Liver (tissue), 9 donors: ENCODE results near the gene ITGA11. TPM values are rescaled to one million over a fixed set of nuclear protein-coding genes. Genes with fewer than 3 reads are reported as not detected.

ENCODE experiments used
- DNase-seq: peaks from one replicate; pipeline ENCODE4 v3.0.0-alpha.2; 2017; ENCODE audit warnings: low spot score
- H3K27ac ChIP-seq, 2 donors: one replicate each; pipeline ENCODE4 v1.7.0; 2013; ENCODE audit warnings: inconsistent platforms in 2 of 2, low read length in 2 of 2, control low read depth in 1 of 2, low read depth in 1 of 2, mild to moderate bottlenecking in 1 of 2
- H3K27me3 ChIP-seq, 4 donors: one replicate each; pipeline versions ENCODE4 v1.6.1 to v1.7.0; 2013; ENCODE audit warnings: low read length in 3 of 4, inconsistent platforms in 1 of 4, mild to moderate bottlenecking in 1 of 4, moderate library complexity in 1 of 4; ENCODE audit not compliant: control insufficient read depth in 4 of 4, insufficient read depth in 4 of 4
- H3K36me3 ChIP-seq, 4 donors: one replicate each; pipeline versions ENCODE4 v1.6.1 to v1.7.0; 2013; ENCODE audit warnings: low read length in 3 of 4, mild to moderate bottlenecking in 3 of 4, low read depth in 1 of 4, moderate library complexity in 1 of 4; ENCODE audit not compliant: control insufficient read depth in 4 of 4, insufficient read depth in 3 of 4
- H3K4me1 ChIP-seq, 4 donors: one replicate each; pipeline versions ENCODE4 v1.6.1 to v1.7.0; 2013; ENCODE audit warnings: low read length in 3 of 4, mild to moderate bottlenecking in 3 of 4, moderate library complexity in 1 of 4; ENCODE audit not compliant: control insufficient read depth in 4 of 4, insufficient read depth in 4 of 4
- H3K4me3 ChIP-seq, 3 donors: one replicate each; pipeline versions ENCODE4 v1.6.1 to v1.7.0; 2013; ENCODE audit warnings: low read length in 3 of 3, control low read depth in 1 of 3, low read depth in 1 of 3, mild to moderate bottlenecking in 1 of 3
- H3K9ac ChIP-seq, 2 donors: one replicate each; pipeline ENCODE4 v1.7.0; 2013; ENCODE audit warnings: low read length in 2 of 2, mild to moderate bottlenecking in 2 of 2, moderate library complexity in 2 of 2, control low read depth in 1 of 2, low read depth in 1 of 2
- H3K9me3 ChIP-seq, 4 donors: one replicate each; pipeline versions ENCODE4 v1.6.1 to v1.7.0; 2013; ENCODE audit warnings: low read length in 3 of 4; ENCODE audit not compliant: control insufficient read depth in 4 of 4
- EGR1 ChIP-seq, 2 donors: IDR thresholded peaks; 2 replicates each; pipeline ENCODE4 v1.6.1; 2016 to 2018; ENCODE audit warnings: antibody characterized with exemption in 2 of 2, low read depth in 2 of 2
- FOXA1 ChIP-seq: IDR thresholded peaks from 2 replicates; pipeline ENCODE4 v1.6.1; 2016; ENCODE audit warnings: antibody characterized with exemption
- HNF4A ChIP-seq, 2 donors: conservative IDR thresholded peaks; 2 replicates each; pipeline ENCODE4 v1.6.1; 2016; ENCODE audit warnings: antibody characterized with exemption in 2 of 2, mild to moderate bottlenecking in 2 of 2
- HNF4G ChIP-seq: IDR thresholded peaks from 2 replicates; pipeline ENCODE4 v1.6.1; 2016; ENCODE audit warnings: antibody characterized with exemption
- JUND ChIP-seq, 2 donors: IDR thresholded peaks; 2 replicates each; pipeline ENCODE4 v1.6.1; 2016; ENCODE audit warnings: antibody characterized with exemption in 2 of 2
- MAX ChIP-seq: IDR thresholded peaks from 2 replicates; pipeline ENCODE4 v1.6.1; 2016; ENCODE audit warnings: antibody characterized with exemption
- NR2F2 ChIP-seq: IDR thresholded peaks from 2 replicates; pipeline ENCODE4 v1.6.1; 2016; ENCODE audit warnings: antibody characterized with exemption
- RAD21 ChIP-seq, 2 donors: IDR thresholded peaks; 2 replicates each; pipeline ENCODE4 v1.6.1; 2016; ENCODE audit warnings: antibody characterized with exemption in 2 of 2, mild to moderate bottlenecking in 2 of 2
- SP1 ChIP-seq: IDR thresholded peaks from 2 replicates; pipeline ENCODE4 v1.6.1; 2018; ENCODE audit warnings: antibody characterized with exemption, mild to moderate bottlenecking
- YY1 ChIP-seq: IDR thresholded peaks from 2 replicates; pipeline ENCODE4 v1.6.1; 2016; ENCODE audit warnings: antibody characterized with exemption, mild to moderate bottlenecking
- ZBTB33 ChIP-seq: IDR thresholded peaks from 2 replicates; pipeline ENCODE4 v1.6.1; 2016; ENCODE audit warnings: antibody characterized with exemption
- WGBS: extraction: QIAGEN DNeasy Blood & Tissue Kit; methylation state at CpG from one replicate; pipeline ENCODE4 v1.1.7; 2013; 5-methylcytosine and 5-hydroxymethylcytosine counted together
- polyA plus RNA-seq, 2 donors: library from polyadenylated mRNA; stranded (reverse) in 1 of 2; unstranded in 1 of 2; fragments of 200-250 nt in 1 of 2; fragments of >200 nt in 1 of 2; fragmentation: Nextera tagmentation in 1 of 2; extraction: Ambion mirVana in 1 of 2; gene quantifications; one replicate each; pipeline versions ENCODE4 v1.2.1 to v1.2.3, GENCODE V29; 2013 to 2015
- total RNA-seq, 2 donors: library from RNA; depleted of rRNA; stranded (reverse); fragments of >200 nt; gene quantifications; one replicate each; pipeline ENCODE4 v1.2.3, GENCODE V29; 2014
- TF ChIP-seq, protein P1 (sequence below): IDR thresholded peaks from 2 replicates; pipeline ENCODE4 v1.6.1; 2016; ENCODE audit warnings: antibody characterized with exemption, mild to moderate bottlenecking
- TF ChIP-seq, protein P2 (sequence below): IDR thresholded peaks from 2 replicates; pipeline ENCODE4 v1.6.1; 2016; ENCODE audit warnings: antibody characterized with exemption
- donor health status: healthy.
- donor health status: healthy.
- donor health status: healthy.
- donor health status: healthy.
- donor health status: healthy.

The ITGA11 gene
- total and polyA plus RNA-seq, 4 donors, result 0.32 to 1.0 (median 0.67) TPM

GRCh38 chr15:68420186-68420684 lies 11.7 kb downstream of the ITGA11 start:
- Histone ChIP-seq H3K4me3 (no peak overlapping the region), H3K4me1 (no peaks in the 10 kb centered on the region), H3K9me3 (no peaks in the 10 kb centered on the region), H3K9ac (no peak overlapping the region), H3K27ac (no peak overlapping the region), H3K36me3 (no peaks in the 10 kb centered on the region), H3K27me3 (no peaks in the 10 kb centered on the region)
- 85% methylated on average over 4 of the region's 4 CpGs for WGBS
- TF ChIP-seq JUND (IDR thresholded peaks at IDR 0.05) (no peak), SP1 (no peak), FOXA1 (no peak)
- TF ChIP-seq, protein P1, sequence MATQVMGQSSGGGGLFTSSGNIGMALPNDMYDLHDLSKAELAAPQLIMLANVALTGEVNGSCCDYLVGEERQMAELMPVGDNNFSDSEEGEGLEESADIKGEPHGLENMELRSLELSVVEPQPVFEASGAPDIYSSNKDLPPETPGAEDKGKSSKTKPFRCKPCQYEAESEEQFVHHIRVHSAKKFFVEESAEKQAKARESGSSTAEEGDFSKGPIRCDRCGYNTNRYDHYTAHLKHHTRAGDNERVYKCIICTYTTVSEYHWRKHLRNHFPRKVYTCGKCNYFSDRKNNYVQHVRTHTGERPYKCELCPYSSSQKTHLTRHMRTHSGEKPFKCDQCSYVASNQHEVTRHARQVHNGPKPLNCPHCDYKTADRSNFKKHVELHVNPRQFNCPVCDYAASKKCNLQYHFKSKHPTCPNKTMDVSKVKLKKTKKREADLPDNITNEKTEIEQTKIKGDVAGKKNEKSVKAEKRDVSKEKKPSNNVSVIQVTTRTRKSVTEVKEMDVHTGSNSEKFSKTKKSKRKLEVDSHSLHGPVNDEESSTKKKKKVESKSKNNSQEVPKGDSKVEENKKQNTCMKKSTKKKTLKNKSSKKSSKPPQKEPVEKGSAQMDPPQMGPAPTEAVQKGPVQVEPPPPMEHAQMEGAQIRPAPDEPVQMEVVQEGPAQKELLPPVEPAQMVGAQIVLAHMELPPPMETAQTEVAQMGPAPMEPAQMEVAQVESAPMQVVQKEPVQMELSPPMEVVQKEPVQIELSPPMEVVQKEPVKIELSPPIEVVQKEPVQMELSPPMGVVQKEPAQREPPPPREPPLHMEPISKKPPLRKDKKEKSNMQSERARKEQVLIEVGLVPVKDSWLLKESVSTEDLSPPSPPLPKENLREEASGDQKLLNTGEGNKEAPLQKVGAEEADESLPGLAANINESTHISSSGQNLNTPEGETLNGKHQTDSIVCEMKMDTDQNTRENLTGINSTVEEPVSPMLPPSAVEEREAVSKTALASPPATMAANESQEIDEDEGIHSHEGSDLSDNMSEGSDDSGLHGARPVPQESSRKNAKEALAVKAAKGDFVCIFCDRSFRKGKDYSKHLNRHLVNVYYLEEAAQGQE, result no peak
- peak; percentile 4 for DNase-seq

- no peaks in the 10 kb centered on the region for H3K4me1 ChIP-seq
- H3K36me3 ChIP-seq, result no peaks in the 10 kb centered on the region
- 92% methylated on average over 5 of the region's 5 CpGs for WGBS
- H3K27ac ChIP-seq, result no peak overlapping the region
- TF ChIP-seq RAD21 (IDR thresholded peaks at IDR 0.05), result no peak
- H3K9ac ChIP-seq, result no peak overlapping the region
- H3K27me3 ChIP-seq, result no peaks in the 10 kb centered on the region
- peak; percentile 21 for DNase-seq
- H3K4me3 ChIP-seq, result no peak overlapping the region
- no peaks in the 10 kb centered on the region for H3K9me3 ChIP-seq
These were observed 12.4 kb downstream of the ITGA11 start for GRCh38 chr15:68419301-68420175.

- DNase-seq, result peak; percentile 4
- Histone ChIP-seq H3K9ac (no peak overlapping the region), H3K27ac (no peak overlapping the region), H3K9me3 (no peaks in the 10 kb centered on the region), H3K4me3 (no peak overlapping the region), H3K36me3 (no peaks in the 10 kb centered on the region), H3K4me1 (no peaks in the 10 kb centered on the region), H3K27me3 (no peaks in the 10 kb centered on the region)
- 61% methylated on average over 6 of the region's 6 CpGs for WGBS
- no peak for TF ChIP-seq HNF4G
- TF ChIP-seq MAX, result no peak
- TF ChIP-seq EGR1 (IDR thresholded peaks at IDR 0.05; ENCODE audit: low read depth in 2 of 2), result no peak
- TF ChIP-seq JUND (IDR thresholded peaks at IDR 0.05), result no peak
- no peak for TF ChIP-seq ZBTB33
- TF ChIP-seq HNF4A (conservative IDR thresholded peaks at IDR 0.05), result no peak
- TF ChIP-seq RAD21 (IDR thresholded peaks at IDR 0.05), result no peak
- TF ChIP-seq, protein P2, sequence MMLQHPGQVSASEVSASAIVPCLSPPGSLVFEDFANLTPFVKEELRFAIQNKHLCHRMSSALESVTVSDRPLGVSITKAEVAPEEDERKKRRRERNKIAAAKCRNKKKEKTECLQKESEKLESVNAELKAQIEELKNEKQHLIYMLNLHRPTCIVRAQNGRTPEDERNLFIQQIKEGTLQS, result no peak
- TF ChIP-seq NR2F2, result no peak
- TF ChIP-seq, protein P1, result no peak
- no peak for TF ChIP-seq YY1
These were observed 13.3 kb downstream of the ITGA11 start for GRCh38 chr15:68418611-68419161.
